ENCODE results near the gene CAPZA1. TPM values are rescaled to one million over a fixed set of nuclear protein-coding genes. Genes with fewer than 3 reads are reported as not detected.

The CAPZA1 gene
- polyA plus RNA-seq, 1 donor from 2014 or later: 82.2 TPM

DNA sequence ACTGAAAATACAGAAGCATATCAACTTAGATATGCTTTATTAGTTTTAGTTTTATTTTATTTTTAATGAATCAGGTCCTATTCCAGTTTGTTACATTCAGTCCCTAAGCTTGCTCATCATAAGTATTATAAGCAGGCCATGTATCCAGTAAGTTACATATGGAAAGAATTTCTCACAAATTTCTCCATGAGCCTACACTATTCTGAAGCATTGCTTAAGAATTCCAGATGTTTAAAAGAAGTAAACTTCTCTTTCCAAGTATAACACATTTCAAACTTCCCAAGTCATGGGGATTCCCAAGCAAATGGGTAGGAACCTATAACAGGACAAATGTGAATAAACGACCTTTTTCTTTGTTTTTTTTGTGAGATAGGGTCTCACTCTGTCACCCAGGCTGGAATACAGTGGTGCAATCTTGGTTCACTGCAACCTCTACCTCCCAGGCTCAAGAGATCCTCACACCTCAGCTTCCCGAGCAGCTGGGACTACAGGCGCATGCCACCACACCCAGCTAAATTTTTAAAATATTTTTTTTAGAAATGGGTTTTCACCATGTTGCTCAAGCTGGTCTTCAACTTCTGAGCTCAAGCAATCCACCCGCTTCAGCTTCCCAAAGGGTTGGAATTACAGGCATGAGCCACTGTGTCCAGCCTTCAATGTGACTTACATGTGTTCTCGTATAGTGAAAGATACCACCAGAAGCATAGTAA lies 39.7 kb upstream of the CAPZA1 start:
- no peak overlapping the region for H3K9ac ChIP-seq (ENCODE audit: low read length)
- no peaks in the 10 kb centered on the region for H3K27me3 ChIP-seq (ENCODE audit: insufficient read depth, low read depth, low read length)
- H3K9me2 ChIP-seq (ENCODE audit: insufficient read depth, low read length): no peaks in the 10 kb centered on the region

DNA sequence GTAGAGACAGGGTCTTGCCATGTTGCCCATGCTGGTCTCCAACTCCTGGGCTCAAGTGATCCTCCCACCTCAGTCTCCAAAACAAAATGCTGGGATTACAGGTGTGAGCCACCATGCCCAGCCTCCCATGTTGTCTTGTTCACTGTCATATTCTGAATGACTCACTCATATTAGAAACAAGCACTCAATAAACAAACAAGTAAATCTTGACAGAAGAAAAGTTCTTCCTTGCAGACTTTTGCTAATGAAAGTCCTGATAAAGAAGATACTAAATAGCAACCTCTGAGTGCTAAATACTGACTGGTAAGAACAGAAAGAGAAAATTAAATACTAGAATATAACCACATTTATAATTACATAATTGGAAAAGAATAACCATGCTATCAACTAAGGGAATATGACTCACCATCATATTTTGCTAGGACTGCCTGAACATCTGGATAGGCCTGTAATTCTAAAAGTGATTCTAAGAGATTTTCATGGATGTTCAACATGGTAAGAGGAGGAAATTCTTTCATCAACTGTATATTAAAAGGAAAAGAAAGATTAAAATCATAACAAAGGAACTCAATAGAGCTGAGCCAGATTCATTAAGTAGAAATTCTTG lies 37.9 kb upstream of the CAPZA1 start:
- TF ChIP-seq POLR2AphosphoS5 (IDR thresholded peaks at IDR 0.05): no peak
- no peak for TF ChIP-seq SMC3 (conservative IDR thresholded peaks at IDR 0.05; ENCODE audit: poor library complexity)
- TF ChIP-seq RAD21 (conservative IDR thresholded peaks at IDR 0.05): no peak
- no peak for TF ChIP-seq TAF1 (IDR thresholded peaks at IDR 0.05; ENCODE audit: low read depth)
- TF ChIP-seq MXI1 (conservative IDR thresholded peaks at IDR 0.05; ENCODE audit: poor library complexity, severe bottlenecking): no peak
- no peak for TF ChIP-seq EZH2 (IDR thresholded peaks at IDR 0.05; ENCODE audit: borderline replicate concordance, insufficient read depth, low read length, poor library complexity, severe bottlenecking)
- TF ChIP-seq, protein P1, sequence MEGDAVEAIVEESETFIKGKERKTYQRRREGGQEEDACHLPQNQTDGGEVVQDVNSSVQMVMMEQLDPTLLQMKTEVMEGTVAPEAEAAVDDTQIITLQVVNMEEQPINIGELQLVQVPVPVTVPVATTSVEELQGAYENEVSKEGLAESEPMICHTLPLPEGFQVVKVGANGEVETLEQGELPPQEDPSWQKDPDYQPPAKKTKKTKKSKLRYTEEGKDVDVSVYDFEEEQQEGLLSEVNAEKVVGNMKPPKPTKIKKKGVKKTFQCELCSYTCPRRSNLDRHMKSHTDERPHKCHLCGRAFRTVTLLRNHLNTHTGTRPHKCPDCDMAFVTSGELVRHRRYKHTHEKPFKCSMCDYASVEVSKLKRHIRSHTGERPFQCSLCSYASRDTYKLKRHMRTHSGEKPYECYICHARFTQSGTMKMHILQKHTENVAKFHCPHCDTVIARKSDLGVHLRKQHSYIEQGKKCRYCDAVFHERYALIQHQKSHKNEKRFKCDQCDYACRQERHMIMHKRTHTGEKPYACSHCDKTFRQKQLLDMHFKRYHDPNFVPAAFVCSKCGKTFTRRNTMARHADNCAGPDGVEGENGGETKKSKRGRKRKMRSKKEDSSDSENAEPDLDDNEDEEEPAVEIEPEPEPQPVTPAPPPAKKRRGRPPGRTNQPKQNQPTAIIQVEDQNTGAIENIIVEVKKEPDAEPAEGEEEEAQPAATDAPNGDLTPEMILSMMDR (IDR thresholded peaks at IDR 0.05; ENCODE audit: poor library complexity, severe bottlenecking): no peak
- TF ChIP-seq EP300 (conservative IDR thresholded peaks at IDR 0.05; ENCODE audit: poor library complexity, severe bottlenecking): no peak
- TF ChIP-seq, protein P2, sequence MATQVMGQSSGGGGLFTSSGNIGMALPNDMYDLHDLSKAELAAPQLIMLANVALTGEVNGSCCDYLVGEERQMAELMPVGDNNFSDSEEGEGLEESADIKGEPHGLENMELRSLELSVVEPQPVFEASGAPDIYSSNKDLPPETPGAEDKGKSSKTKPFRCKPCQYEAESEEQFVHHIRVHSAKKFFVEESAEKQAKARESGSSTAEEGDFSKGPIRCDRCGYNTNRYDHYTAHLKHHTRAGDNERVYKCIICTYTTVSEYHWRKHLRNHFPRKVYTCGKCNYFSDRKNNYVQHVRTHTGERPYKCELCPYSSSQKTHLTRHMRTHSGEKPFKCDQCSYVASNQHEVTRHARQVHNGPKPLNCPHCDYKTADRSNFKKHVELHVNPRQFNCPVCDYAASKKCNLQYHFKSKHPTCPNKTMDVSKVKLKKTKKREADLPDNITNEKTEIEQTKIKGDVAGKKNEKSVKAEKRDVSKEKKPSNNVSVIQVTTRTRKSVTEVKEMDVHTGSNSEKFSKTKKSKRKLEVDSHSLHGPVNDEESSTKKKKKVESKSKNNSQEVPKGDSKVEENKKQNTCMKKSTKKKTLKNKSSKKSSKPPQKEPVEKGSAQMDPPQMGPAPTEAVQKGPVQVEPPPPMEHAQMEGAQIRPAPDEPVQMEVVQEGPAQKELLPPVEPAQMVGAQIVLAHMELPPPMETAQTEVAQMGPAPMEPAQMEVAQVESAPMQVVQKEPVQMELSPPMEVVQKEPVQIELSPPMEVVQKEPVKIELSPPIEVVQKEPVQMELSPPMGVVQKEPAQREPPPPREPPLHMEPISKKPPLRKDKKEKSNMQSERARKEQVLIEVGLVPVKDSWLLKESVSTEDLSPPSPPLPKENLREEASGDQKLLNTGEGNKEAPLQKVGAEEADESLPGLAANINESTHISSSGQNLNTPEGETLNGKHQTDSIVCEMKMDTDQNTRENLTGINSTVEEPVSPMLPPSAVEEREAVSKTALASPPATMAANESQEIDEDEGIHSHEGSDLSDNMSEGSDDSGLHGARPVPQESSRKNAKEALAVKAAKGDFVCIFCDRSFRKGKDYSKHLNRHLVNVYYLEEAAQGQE (IDR thresholded peaks at IDR 0.05; ENCODE audit: borderline replicate concordance): no peak
- H3K9me3 ChIP-seq (ENCODE audit: low read length): no peaks in the 10 kb centered on the region
- H2AFZ ChIP-seq (ENCODE audit: low read depth, low read length): no peak overlapping the region
- H3K9ac ChIP-seq (ENCODE audit: low read length): no peak overlapping the region
- H3K27ac ChIP-seq (ENCODE audit: low read length): no peak overlapping the region
- no peak overlapping the region for H3K4me2 ChIP-seq (ENCODE audit: low read length)
- no peak overlapping the region for H3K4me3 ChIP-seq (ENCODE audit: low read length)
- no peaks in the 10 kb centered on the region for H4K20me1 ChIP-seq (ENCODE audit: insufficient read depth)
- H3K79me2 ChIP-seq (replicated peaks; ENCODE audit: insufficient read depth, low read length): no peaks in the 10 kb centered on the region
- H3K36me3 ChIP-seq (ENCODE audit: insufficient read depth, low read length): peaks cover 9% of the 10 kb centered on the region
- H3K9me2 ChIP-seq (ENCODE audit: insufficient read depth, low read length): no peaks in the 10 kb centered on the region
- no peaks in the 10 kb centered on the region for H3F3A ChIP-seq (ENCODE audit: insufficient read depth, low read length, poor library complexity, severe bottlenecking)
- H3K27me3 ChIP-seq (ENCODE audit: insufficient read depth, low read depth, low read length): no peaks in the 10 kb centered on the region

More for the DNA sequence above, 39.7 kb upstream of the CAPZA1 start:
- no peak for TF ChIP-seq EZH2 (IDR thresholded peaks at IDR 0.05; ENCODE audit: borderline replicate concordance, insufficient read depth, low read length, poor library complexity, severe bottlenecking)
- no peak for TF ChIP-seq POLR2AphosphoS5 (IDR thresholded peaks at IDR 0.05)
- TF ChIP-seq SMC3 (conservative IDR thresholded peaks at IDR 0.05; ENCODE audit: poor library complexity): no peak
- no peak for TF ChIP-seq RAD21 (conservative IDR thresholded peaks at IDR 0.05)
- TF ChIP-seq TAF1 (IDR thresholded peaks at IDR 0.05; ENCODE audit: low read depth): no peak
- TF ChIP-seq EP300 (conservative IDR thresholded peaks at IDR 0.05; ENCODE audit: poor library complexity, severe bottlenecking): no peak
- no peak for TF ChIP-seq MXI1 (conservative IDR thresholded peaks at IDR 0.05; ENCODE audit: poor library complexity, severe bottlenecking)
- TF ChIP-seq, protein P2 (IDR thresholded peaks at IDR 0.05; ENCODE audit: borderline replicate concordance): no peak
- TF ChIP-seq, protein P1 (IDR thresholded peaks at IDR 0.05; ENCODE audit: poor library complexity, severe bottlenecking): no peak
- Histone ChIP-seq H3K4me3 (ENCODE audit: low read length) (no peak overlapping the region), H3K27ac (ENCODE audit: low read length) (no peak overlapping the region), H3K79me2 (replicated peaks; ENCODE audit: insufficient read depth, low read length) (no peaks in the 10 kb centered on the region), H3F3A (ENCODE audit: insufficient read depth, low read length, poor library complexity, severe bottlenecking) (no peaks in the 10 kb centered on the region), H3K4me2 (ENCODE audit: low read length) (no peak overlapping the region), H2AFZ (ENCODE audit: low read depth, low read length) (no peak overlapping the region), H3K36me3 (ENCODE audit: insufficient read depth, low read length) (peaks cover 9% of the 10 kb centered on the region), H4K20me1 (ENCODE audit: insufficient read depth) (no peaks in the 10 kb centered on the region), H3K9me3 (ENCODE audit: low read length) (no peaks in the 10 kb centered on the region)

All from neural cell (in vitro differentiated cells).